Activated CD4-positive, CD25-positive, alpha-beta regulatory T cell (primary cell): ENCODE measurements around the gene UGT1A10.
"Not testable (repeated sequence)": the region's sequence is repeated elsewhere in the genome, so short reads cannot be mapped to it uniquely, and the experiment has no call there.

Experiments
- DNase-seq, 4 experiments: peaks; one replicate each; lab custom pipeline; 2025; lab: John Stamatoyannopoulos, UW

Gene UGT1A10

DNA sequence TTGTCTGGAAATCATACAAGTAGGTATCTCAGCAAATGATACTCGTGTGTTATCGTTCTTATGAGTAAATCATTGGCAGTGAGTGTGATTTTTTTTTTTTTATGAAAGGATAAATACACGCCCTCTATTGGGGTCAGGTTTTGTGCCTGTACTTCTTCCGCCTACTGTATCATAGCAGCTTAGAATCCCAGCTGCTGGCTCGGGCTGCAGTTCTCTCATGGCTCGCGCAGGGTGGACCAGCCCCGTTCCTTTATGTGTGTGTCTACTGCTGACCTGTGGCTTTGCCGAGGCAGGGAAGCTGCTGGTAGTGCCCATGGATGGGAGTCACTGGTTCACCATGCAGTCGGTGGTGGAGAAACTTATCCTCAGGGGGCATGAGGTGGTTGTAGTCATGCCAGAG, at the start of gene UGT1A10:
Gene UGT1A10, plus strand, starts transcription at position 143 of the 400 bp plus-strand sequence. Its CDS starts 75 bp downstream, at position 218.
- DNase-seq, result not testable (repeated sequence)

DNA sequence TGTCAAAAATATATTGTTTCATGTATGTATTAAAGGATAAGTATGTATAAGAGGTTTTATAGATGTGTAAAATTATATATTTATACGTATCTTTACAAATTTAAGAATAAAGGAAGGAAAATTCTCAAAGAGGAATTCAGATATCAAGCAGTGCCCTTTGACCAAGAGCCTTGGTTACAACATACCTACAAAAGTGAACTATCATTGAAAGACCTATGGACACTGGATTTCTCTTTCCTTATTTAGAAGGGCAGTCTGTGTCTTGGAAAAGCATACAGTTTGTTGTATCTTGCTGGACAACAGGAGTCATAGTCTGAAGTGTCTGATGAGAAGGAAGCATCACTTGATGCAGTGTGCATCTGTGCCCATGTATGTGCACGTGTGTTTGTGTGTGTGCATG, 47.8 kb upstream of the UGT1A10 start:
- DNase-seq, result no peak

DNA sequence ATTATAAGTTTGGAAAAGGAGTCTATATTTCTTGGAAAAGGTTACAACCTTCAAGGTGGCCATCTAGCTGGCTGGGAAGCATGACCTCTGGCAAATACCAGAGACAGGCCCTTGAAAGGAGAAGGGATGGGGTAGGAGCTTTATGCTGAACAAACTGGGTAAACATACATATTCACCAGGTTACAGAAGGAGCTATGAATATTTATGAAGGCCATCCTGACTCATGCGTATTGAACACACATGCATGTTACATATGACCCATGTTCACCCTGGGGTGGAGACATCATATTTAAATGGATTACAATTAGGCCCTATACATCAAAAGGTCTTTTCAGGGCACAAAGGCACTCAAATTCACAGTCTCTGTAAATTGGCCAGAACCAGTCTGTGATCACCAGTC, 43.5 kb upstream of the UGT1A10 start:
- DNase-seq, result not testable (repeated sequence)

DNA sequence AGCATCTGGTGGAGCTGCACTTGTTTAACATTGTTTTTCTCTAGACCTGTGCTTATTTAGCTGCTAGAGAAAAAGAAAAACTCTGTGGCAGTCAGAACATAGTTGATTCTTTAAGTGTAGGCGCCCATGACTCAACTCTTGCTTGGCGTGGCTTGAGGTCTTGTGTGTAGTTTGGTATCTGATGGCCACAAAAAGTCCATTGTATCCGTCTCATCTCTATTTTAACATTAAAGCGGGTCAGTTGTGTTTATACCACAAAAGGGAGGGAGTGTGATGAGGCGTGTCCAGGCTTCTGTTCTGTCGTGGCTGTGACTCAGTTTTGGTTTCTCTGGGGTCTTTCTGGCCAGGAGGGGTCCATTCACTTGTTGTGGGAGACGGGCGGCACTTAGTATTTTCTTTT, 43.0 kb upstream of the UGT1A10 start:
- DNase-seq, result no peak

DNA sequence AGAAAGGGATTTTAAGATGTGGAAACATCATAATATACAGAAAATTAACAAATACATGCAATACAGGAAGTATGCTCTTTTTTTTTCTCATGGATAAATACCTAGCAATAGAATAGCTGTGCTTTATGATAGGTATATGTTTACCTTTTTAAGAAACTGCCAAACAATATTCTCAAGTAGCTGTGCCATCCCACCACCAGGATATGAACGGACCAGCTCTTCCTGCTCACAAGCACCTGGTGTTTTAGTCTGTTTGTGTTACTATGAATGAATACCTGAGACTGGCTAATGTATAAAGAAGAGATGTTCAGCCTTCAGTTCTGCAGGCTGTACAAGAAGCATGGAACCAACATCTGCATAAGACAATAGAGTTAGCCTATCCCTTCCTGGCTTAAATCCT, 38.7 kb upstream of the UGT1A10 start:
- no peak for DNase-seq

DNA sequence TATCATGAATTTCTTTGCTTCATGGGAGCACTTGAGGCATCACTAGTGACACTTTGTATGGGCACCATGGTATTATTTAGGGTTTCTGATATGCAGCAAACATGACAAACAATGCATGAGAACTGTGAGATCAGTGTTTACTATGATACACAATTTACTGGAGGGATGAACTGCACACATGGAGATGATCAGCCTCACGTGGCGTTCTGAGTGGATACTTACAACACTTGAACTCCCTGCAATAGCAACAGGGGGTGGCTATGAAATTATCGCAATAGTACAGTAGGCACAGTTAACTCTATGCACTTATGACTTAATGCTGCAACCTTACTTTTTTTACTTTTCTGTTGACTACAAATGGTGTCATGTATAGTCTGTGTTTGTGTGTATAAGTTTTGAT, 37.3 kb upstream of the UGT1A10 start:
- DNase-seq, result no peak

DNA sequence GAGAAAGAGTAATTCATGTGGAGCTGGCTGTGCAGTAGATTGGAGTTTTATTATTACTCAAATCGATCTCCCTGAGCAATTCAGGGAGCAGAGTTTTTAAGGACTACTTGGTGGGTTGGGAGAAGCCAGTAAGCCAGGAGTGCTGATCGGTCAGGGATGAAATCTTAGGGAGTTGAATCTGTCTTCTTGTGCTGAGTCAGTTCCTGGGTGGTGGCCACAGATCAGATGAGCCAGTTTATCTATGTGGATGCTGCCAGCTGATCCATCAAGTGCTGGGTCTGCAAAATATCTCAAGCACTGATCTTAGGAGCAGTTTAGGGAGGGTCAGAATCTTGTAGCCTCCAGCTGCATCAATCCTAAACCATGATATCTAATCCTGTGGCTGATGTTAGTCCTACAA, 35.9 kb upstream of the UGT1A10 start:
- DNase-seq, result no peak

DNA sequence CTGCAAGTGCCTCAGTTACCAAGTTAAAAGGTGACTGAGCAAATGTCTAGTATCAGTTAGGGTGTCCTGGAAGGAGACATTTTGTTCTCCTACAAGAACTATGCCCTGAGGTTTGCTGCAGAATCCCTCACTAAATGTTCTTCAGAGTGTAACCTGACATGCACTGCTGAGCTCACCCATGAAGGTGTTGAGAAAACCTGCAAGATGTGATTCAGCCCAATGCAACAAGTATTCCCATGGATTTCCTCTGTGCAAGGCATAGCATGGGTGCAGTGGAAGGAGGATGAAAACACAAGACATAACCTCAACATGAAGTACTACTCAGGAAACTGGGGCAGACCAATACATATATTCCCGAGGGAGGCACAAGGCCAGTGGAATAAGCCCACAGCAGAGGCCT, 34.2 kb upstream of the UGT1A10 start:
- no peak for DNase-seq

DNA sequence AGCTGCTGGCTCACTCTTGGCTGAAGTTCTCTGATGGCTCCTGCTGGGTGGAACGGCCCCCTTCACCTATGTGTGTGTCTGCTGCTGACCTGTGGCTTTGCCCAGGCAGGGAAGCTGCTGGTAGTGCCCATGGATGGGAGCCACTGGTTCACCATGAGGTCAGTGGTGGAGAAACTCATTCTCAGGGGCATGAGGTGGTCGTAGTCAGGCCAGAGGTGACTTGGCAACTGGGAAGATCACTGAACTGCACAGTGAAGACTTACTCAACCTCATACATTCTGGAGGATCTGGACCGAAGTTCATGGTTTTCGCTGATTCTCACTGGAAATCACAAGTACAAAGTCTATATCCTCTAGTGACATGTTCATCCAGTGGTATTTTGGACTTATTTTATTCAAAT, 32.7 kb upstream of the UGT1A10 start:
- DNase-seq, result no peak

DNA sequence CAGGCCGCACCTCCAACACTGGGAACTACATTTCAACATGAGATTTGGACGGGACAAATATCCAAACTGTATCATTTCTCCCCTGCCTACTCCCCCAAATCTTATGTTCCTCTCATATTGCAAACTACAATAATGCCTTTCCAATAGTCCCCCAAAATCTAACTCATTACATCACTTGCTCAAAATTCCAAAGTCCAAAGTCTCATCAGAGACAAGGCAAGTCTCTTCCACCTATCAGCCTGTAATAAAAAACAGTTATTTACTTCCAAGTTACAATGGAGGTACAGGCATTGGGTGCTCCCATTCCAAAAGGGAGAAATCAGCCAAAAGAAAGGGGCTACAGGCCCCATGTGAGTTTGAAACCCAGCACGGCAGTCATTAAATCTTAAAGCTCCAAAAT, 31.4 kb upstream of the UGT1A10 start:
- DNase-seq, result no peak

DNA sequence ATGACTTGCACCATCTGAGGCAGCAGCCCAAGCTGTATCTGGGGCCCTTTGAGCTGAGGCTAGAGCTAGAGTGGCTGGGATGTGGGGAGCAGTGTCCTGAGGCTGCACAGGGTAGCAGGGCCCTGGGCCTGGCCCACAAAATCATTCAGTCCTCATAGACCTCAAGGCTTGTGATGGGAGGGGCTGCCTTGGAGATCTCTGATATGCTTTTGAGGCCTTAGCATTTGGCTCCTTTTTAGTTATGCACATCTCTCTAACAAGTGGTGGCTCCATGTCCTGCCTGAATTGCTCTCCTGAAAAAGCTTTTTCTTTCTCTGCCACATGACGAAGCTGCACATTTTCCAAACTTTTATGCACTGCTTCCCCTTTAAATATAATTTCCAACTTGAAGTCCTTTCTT, 30.6 kb upstream of the UGT1A10 start:
- DNase-seq, result no peak

DNA sequence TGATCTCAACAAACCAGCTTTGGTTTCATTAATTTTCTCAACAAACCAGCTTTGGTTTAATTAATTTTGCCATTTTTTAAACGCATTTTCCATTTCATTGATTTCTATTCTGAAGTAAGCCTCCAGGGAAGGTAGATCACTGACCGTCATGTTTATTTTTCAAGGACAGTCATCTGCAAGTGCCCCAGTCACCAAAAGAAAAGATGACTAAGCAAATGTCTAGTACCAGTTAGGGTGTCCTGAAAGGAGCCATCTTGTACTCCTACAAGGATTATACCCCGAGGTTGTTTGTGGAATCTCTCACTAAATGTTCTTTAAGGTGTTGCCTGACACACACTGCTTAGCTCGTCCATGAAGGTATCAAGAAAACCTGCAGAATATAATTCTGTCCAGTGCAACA, 25.0 kb upstream of the UGT1A10 start:
- no peak for DNase-seq

DNA sequence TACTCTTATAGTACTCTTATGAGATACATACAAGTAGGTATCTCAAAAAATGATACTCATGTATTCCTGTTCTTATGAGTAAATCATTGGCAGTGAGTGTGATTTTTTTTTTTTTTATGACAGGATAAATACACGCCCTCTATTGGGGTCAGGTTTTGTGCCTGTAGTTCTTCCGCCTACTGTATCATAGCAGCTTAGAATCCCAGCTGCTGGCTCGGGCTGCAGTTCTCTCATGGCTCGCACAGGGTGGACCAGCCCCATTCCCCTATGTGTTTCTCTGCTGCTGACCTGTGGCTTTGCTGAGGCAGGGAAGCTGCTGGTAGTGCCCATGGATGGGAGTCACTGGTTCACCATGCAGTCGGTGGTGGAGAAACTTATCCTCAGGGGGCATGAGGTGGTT, 18.8 kb upstream of the UGT1A10 start, which contains the start of gene UGT1A8:
Gene UGT1A8, plus strand, starts transcription at position 158 of the 400 bp plus-strand sequence. Its CDS starts 75 bp downstream, at position 233.
- DNase-seq, result not testable (repeated sequence)

DNA sequence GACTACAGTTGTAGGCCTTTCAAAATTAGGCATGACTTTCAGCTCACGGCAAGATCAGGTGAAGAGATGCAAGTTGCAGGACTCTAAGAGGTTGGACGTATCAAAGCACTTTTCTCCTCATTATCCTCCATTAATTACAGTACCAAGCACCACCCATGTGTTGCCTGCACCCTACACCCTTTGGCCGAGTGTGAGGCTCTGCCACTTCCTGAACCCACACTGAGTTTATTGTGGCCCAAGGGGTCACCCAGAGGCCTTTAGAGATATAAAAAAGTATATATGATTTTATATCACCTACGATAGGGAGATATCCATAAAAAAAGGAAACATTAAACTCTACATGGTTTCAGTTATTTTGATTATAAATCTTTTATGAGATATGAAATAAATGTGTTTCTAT, 16.0 kb upstream of the UGT1A10 start:
- no peak for DNase-seq

DNA sequence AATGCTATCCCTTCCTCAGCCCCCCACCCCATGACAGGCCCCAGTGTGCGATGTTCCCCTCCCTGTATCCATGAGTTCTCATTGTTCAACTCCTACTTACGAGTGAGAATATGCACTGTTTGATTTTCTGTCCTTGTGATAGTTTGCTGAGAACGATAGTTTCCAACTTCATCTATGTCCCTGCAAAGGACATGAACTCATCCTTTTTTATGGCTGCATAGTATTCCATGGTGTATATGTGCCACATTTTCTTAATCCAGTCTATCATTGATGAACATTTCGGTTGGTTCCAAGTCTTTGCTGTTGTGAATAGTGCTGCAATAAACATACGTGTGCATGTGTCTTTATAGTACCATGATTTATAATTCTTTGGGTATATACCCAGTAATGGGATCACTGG, 14.4 kb upstream of the UGT1A10 start:
- not testable (repeated sequence) for DNase-seq

DNA sequence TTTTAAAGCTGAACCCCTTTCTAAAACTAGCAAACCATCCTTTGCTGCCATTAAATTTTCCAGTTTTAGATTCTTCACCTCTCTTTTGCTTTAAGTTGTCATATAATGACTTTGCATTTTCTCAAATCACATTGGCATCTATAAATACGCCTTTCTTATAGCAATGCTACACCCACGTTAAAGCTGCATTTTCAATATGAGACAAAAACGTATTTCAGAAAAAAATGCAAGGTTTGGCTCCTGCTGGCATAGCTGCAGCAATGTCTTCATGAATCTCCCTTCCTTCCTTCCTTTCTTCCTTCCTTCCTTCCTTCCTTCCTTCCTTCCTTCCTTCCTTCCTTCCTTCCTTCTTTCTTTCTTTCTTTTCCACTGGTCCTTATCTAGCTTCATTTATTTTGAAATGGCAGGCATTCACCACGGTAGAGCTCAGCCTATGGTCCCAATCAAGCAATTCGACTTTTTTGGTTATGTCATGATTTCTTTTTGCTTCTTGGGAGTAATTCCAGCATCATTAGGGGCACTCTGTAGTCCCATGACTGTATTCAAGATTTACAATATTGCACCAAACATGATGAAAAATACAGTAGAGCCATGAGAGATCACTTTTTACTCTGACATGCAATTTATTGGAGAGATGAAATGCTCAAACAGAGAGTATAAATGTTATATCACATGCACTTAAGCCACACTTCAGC, 8.8 kb upstream of the UGT1A10 start:
- DNase-seq, result no peak

DNA sequence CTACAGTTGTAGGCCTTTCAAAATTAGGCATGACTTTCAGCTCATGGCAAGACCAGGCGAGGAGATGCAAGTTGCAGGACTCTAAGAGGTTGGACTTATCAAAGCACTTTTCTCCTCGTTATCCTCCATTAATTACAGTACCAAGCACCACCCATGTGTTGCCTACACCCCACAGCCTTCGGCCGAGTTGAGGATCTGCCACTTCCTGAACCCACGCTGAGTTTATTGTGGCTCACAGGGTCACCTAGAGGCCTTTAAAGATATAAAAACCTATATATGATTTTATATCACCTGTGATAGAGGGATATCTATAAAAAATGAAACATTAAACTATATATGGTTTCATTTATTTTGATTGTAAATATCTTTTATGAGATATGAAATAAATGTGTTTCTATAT, 2.6 kb downstream of the UGT1A10 start:
- DNase-seq, result no peak

DNA sequence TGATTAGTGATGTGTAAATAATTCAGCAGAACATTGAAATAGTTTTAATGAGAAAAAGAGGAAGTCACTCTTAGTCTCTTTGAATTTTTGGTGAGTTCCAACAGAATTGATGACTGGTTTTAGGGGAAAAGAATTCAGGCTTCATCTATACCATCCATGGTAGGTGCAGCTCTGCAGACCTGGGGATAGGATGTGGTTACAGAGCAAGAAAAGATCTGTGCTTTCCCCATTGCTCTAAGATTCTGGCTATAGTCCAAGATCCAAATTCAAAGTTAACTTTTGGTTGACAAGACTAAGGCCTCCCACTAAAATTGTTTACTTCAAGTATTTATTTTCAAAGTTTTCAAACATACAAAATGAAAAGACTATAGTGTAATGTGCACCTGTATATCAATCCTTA, 3.6 kb downstream of the UGT1A10 start:
- no peak for DNase-seq

DNA sequence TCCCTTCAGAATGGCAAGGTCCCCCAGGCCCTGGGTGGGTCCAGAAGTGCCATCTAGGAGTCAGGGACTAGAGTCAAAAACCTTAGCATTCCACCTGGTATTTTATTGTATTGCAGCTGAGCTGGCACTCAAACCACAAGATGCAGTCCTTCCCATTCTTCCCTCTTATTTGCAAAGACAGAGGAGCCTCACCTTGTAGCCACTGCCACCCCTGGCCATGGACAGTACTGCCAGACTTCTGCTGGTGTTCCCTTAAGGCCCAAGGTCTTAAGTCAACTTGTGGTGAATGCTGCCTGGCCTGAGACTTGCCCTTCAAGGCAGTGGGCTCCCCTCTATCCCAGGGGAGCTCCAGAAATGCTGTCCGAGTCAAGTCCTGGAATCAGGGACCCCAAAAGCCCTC, 6.9 kb downstream of the UGT1A10 start:
- no peak for DNase-seq

DNA sequence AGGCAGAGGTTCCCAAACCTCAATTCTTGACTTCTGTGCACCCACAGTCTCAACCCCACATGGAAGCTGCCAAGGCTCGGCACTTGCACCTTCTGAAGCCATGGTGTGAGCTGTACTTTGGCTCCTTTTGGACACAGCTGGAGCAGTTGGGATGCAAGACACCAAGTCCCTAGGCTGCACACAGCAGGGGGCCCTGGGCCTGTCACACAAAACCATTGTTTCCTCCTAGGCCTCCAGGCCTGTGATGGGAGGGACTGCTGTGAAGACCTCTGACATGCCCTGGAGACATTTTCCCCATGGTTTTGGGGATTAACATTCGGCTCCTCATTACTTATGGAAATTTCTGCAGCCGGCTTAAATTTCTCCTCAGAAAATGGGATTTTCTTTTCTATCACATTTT, 9.8 kb downstream of the UGT1A10 start:
- DNase-seq, result not testable (repeated sequence)

DNA sequence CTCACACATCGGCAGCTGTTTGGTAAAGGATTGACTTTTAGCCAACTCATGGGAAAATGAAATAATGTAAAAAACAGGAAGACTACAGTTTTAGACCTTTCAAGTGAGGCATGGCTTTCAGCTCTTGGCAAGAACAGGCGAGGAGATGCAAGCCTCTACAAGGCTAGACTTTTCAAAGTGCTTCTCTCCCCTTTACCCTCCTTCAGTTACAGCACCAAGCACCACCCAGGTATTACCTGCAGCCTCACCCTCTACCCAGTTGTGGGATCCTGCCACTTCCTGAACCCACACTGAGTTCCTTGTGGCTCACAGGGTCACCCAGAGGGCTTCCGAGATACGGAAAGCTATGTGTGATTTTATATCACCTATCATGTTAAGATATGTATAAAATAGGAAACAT, 14.7 kb downstream of the UGT1A10 start:
- DNase-seq, result no peak

DNA sequence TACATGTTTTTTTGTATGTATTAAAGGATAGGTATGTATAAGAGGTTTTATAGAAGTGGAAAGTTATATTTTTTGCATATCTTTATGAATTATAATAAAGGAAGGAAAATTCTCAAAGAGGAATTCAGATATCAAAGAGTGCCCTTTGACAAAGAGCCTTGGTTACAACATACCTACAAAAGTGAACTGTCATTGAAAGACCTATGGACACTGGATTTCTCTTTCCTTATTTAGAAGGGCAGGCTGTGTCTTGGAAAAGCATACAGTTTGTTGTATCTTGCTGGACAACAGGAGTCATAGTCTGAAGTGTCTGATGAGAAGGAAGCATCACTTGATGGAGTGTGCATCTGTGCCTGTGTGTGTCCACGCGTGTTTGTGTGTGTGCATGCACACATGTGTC, 15.2 kb downstream of the UGT1A10 start:
- DNase-seq, result no peak

DNA sequence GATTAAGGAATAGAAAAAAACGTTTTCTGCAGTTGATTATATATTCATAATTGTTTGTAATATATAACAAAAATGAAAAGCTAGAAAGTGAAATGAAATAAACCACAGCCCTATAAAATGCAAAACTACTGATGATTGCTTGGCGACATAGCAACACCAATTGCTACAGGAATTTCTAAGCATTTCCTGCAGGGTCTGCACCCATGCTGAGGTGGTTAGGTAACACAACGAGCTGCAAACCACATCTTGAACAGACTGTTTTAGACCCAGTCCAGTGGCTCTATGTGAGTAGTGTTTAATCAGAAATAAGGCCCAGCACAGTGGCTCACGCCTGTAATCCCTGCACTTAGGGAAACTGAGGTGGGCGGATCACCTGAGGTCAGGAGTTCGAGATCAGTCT, 18.3 kb downstream of the UGT1A10 start:
- no peak for DNase-seq

DNA sequence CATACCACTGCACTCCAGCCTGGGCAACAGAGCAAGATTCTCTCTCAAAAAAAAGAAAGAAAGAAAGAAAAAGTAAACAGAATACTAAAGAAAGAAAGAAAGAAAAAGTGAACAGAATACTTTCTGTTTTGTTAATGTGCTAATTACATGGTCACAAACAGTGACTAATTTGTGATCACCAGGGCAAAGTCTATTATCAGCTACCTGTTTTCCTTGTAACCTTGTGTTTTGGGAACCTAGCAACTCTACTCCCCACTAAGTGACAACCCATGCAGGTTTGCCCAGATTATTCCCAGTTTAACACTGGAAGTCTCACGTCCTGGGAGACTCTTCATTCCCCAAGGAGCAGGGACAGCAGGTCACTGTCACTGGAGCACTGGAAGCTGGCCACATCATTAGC, 18.8 kb downstream of the UGT1A10 start:
- DNase-seq, result no peak
